NCI-H187 (cell line): ENCODE measurements around the gene TSACC.

Experiments
- DNase-seq, 2 experiments: peaks; one replicate each; lab custom pipeline; 2025; lab: John Stamatoyannopoulos, UW

The TSACC gene

DNA sequence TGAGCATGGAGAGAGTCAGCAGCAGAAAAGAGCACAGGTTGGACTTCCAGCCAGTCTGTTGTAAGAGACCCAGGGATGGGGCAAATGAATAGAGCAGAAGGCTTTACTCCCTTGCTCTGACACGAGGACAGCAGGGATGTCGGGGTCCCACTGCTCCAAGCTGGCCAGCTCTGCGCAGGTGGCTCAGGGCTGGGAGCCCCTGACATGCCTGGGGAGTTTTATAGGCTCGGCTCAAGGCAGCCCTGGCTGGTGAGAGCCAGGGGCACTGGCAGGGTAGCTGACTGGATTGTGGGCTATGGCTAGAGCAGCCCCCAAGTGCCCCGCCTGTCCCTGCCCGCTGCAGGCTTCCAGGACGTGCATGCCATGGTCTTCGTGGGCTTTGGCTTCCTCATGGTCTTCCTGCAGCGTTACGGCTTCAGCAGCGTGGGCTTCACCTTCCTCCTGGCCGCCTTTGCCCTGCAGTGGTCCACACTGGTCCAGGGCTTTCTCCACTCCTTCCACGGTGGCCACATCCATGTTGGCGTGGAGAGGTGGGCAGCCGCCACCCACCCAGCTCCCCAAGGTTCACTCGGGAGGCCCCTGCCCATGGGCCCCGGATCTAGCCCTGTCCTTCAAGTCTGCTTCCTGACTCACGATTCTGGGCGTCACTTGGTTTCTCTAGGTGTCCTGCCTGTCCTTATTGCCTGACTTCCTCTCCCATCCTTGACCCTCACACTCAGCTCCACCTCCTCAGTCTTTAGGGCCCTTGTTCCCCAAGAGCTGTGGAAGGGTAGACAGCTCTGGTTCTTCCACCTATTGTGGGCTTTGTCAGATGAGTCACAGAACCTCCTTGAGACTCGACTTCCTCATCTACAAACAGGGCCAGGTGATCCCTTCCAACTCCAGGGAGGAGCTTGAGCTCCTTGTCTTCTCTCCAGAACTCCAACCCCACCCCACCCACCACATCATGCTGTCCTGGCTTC is 38.9 kb downstream of the TSACC start:
- DNase-seq: no peak

DNA sequence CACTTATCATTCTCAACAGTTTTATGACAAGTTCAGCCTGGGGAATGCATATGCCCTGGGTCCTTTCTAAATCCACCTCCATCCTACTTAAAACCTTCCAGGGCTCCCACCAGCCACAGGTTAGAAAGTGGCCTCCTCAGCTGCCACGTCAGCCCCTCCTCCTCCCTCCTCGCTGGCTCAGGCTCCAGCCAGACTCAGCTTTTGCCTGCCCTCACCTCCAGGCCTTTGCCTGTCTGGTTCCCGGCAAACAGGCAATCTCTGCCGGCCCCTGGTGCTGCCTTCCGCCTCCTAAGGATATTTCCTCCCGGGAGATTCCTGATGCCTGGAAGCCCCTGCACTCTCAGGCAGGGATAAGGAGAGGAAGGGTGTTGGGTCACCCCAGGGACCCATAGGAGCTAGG is 40.2 kb downstream of the TSACC start:
- DNase-seq: no peak

DNA sequence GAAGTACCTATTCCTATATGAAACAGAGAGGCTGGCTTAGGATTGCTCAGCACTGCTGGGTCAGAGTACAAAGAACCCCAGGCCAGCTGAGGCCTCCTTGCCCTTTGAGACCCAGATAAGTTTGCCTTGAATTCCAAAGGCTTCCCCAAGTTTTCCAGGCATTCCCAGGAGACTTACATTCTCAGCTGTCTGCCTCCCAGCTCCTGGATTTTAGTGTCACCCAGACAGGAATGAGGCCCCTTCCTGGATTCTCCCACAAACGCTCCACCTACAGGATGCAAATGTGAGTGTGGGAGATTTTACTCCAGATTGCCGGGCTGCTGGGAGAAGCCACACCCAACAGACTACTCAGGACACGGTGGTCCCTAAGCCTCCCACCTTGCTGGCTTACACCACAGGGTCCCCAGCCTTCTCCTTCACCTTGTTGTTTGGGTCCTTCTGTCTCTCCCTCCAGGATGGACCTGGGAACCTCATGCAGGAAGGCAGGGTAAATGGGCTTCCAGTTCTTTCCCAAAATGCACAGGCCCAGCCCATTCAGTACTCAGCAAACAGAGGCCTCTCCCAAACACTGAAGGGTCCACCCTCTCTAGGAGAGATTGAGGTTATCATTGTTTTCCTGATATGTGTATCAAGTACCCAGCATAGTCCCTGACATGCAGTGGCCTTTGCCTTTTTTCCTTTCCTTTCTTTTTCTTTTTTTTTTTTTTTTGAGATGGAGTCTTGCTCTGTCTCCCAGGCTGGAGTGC is 41.3 kb downstream of the TSACC start:
- DNase-seq: no peak

DNA sequence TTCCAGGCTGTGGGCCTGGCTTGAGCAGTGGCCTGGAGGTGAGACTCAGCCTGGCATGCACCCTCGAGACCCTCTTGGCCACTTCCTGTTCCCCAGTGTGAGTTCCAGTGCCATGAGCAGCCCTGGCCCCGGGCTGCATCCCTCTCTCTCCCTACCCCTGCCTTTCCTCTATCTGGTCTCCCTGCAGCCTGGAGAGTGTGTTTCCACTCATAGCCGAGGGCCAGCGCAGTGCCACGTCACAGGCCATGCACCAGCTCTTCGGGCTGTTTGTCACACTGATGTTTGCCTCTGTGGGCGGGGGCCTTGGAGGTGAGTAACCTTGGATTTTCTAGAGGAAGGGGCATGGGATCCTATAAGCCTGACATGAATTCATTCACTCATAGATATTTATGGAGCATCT is 44.2 kb downstream of the TSACC start:
- no peak for DNase-seq

DNA sequence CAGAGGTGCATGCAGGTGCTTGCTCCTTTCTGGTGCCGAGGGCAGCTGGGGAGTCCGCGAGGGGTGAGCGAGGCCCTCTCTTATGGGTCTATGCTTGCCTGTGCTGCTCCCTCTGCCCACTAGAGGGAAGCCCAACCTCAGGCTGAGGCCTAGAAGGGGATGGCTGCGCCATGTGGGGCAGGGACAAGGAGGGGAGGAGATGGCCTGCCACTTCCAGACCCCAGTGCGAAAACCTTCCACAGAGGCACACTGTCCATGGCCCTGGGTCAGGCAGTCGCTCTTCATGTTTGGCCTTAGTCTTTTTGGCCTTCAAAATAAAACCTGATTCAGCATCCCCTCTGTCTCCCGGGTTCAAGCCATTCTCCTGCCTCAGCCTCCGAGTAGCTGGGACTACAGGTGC is 44.7 kb downstream of the TSACC start:
- peak; percentile 47 to 65 for DNase-seq

DNA sequence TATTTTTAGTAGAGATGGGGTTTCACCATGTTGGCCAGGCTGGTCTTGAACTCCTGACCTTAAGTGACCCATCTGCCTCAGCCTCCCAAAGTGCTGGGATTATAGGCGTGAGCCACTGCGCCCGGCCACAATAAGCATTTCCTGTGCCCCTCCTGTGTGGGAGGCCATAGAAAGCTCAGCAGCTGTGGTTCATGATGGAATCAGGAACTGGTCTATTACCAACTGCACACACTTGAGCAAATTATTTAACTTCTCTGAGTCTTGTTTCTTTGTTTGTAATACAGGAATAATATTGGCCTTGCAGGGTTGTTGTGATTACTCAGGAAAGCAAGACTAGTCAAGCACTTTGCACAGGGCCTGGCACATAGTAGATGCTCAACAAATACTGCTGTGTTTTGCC is 45.7 kb downstream of the TSACC start:
- DNase-seq: no peak

DNA sequence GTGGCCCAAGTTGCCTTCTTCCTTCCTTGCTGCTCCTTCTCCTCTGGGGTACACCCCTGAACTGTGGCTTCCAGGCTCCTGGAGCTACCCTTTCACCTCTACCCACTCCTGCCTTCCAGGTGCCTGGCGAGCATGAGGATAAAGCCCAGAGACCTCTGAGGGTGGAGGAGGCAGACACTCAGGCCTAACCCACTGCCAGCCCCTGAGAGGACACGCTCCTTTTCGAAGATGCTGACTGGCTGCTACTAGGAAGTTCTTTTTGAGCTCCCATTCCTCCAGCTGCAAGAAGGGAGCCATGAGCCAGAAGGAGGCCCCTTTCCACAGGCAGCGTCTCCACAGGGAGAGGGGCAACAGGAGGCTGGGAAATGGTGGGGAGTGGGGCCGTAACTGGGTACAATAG is 46.3 kb downstream of the TSACC start:
- DNase-seq: no peak

DNA sequence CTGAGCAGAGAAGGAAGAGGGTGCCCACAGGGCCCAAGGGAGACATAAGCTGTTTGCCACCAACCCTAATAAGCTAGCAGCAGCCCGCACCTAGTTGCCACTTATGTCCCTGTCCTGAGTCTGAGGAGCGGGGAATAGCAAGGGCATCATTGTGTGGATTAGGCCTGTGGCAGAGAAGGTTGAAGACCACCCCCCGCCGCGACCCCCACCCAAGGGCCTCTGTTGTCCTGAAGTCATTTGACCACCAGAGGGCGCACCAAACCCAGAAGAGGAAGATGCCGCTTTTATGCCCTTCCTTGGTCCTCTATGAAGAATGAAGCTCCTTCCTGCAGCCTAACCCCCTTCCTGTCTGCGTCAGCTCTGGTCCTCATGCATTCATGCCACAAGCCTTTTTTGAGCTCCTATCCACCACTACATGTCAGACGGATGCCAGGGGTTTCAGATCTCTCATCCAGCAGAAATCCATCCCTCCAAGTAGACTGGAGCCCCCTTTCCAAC is 47.3 kb downstream of the TSACC start:
- peak; percentile 72 to 78 for DNase-seq

DNA sequence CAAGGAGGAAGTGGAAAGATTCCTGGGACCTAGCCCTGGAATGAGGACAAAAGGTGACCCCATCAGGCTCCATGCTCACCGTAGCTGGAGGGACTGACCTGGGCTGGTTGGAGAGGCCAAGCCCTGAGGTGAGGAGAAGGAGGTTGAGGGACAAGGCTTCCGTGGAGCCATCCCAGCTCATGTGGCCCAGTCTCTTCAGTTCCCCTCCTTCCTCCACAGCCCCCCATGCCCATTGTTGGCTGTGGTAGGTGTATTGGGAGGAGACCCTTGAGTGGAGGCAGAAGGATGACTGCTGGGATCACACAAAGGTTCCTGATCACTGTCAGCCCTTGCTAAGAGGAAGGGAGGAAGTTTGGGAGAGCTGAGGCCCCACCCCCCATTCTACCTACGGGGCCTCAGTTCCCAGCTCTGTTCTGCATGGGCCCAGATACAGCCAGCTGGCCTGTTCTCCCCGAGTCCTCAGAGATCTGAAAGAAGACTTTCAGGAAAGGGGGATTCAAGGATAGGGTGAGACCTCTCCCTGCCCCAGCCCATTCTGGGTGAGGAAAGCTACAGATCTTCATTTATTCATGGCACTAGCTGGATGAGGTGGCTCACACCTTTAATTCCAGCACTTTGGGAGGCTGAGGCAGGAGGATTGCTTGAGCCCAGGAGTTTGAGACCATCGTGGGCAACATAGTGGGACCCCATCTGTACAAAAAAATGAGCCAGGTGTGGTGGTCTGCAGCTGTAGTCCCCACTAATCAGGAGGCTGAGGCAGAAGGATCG is 48.0 kb downstream of the TSACC start:
- no peak for DNase-seq

DNA sequence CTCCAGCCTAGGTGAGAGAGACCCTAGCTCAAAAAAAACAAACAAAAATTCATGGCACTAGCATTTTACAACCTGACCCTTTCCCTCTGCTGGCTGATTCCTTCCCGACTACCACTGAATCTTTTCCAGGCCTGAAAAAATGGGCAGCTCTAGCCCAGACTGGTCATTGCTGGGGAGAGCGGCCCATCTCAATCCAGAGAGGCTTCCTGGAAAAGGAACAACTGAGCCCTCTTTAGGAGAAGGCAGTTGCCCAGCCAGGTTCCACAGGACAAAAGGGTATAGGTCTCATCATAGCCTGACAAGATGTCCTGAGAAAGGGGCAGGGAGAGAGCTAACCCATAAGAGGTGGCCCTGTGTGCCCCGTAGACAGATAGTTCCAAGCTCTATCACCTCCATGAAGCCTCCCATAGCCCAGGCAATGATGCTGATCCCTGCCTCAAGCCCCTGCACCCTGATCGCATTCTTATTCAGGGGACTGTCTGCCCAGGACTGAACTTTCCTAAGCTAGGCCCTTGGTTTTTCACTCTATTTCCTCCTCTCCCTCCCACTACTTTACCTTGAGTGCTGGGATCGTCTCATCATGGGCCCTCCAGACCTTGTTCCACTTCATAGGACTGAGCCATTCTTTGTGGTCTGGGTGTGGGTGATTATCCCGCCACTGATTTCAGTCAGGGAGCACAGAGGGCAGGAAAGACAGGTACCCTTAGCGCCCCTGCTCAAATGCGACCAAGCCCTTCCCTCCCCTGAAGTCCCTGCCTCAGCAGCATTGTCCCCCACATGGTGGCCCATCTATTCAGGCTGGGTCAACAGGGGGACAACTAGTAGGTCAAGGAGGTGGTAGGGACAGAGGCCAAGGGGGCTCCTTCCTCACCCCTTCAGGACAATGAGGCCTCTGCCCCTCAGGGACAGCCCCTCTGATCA is 48.9 kb downstream of the TSACC start:
- DNase-seq: no peak

DNA sequence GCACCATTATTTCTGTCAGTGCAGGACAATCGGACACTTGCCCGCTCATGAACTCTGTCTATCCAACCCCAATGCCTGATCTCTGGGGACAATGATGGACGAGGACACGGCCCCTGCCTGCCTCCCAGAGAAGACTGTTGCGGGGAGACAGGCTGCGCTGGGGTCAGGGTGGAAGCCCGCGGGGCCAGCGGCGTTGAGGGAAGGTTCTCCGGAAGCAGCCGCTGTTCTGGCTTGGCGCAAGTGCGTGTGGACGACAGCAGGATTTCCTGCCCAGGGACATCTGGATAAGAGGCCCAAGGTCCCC is 49.5 kb downstream of the TSACC start:
- no peak for DNase-seq

DNA sequence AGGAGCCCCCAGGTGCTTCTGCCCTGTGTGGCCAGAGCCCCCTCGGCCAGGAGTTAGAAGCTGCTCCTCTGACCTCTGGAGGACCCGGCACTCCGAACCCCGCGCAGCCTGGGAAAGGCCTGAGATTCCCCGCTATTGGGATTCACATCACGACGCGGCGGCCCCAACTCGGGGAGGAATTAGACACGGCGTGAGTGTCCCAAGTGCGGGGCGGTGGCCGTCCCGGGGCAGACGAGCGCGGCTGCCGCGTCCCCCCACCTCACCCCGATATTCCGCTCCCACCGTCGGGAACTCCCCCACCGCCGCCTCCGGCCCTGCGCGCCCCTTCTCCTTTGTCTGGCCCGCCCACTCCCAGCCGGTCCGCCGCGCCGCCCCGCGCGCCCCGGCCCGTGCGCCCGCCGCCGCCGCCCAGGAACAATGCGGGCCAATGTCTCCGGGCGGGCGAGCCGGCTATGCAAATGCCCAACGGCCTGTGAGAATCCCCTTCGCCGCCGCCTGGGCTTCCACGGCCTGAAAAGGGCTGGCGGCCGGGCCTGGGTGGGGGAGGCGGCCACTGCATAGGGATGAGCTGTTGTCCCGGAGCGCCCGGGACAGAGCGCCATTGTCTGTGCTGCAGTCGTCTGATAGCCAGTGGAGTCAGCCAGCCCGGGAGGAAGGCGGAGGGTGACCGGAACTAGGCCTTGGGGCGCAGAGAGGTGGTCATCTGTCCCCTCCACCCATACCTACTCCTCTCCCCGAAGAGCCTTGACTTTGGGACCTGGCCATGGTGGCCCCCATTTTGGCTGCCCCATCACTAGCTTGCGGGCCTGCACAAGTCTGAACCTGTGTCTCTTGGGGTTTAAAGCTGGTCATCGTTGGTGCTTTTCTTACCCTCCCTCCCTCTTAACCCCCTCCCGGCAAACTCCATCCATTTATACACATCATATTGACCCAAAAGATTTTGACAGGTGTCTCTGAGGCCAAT is 50.1 kb downstream of the TSACC start:
- no peak for DNase-seq

DNA sequence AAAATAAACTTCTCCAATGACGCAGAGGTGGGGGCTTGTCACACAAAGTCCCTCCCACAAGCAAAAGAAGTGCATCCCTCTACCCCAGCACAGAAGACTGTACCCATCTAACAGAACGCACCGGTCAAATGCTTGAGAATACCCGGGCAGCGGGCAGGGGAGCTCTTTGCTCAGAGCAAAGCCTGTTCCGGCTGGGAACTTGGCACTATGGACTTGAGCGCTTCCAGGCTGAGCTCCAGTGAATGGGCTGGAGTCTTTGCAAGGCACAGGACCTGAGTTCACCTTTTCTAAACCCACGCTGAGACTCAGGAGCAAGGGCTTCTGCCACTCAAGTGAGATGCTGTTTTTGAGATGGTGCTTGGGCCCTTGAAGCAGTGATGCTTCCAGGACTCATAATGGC is 51.0 kb downstream of the TSACC start:
- DNase-seq: no peak

DNA sequence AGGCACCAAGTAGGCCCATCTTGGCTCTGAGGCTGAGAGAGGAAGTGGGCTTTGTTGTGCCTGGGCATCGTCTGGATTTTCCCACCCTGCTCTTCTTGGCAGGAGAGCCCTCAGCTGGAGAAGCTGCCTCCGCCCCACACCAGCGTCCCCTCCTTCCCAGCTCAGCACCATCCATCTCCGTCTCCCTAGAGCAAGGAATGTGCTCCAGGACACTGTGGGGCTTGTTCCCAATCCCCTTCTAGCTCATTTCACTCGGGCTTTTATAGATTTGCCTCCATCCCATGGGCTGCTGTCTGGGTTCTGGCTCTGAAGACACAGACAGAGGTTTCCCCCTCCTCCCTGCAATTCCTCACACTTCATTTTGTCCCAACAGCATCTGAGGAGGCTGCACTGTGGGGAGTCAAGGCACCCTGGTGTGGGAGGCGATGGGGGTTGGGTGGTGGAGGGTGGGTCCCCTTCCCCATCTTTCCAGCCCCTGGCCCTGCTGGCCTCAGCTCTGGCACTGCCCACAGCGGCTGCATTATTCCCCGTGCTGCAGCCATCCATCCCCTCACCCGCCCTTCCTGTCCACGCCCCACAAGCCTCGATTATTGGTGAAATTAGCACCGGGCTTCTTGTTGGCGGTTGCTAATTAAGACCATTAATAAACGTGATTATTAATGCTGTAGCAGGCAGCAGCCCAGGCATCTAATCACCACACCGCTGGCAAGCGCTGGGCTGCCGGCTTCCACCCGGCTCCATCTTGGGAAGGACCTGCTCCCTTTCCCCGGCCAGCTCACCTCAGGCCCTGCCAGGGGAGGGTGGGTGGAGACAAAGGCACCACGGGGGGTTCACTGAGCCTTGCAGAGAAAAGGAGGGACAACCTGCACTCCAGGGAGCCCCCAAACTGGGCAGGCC is 52.4 kb downstream of the TSACC start:
- DNase-seq: no peak

DNA sequence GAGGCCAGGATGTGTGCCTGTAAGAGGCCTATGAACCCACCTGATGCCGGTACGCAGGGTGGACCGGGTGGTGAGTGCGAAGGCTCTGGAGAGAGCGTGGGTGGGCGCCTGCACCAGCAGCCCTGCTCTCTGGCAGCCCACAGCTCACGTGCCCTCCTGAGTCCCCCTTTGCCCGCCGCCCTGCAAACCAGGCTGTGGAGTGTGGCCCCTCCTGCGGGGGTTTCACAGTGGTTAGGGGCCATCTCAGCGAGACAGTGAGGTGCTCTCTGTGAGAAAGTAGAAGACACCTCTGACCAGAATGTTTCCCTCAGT is 53.0 kb downstream of the TSACC start:
- no peak for DNase-seq

DNA sequence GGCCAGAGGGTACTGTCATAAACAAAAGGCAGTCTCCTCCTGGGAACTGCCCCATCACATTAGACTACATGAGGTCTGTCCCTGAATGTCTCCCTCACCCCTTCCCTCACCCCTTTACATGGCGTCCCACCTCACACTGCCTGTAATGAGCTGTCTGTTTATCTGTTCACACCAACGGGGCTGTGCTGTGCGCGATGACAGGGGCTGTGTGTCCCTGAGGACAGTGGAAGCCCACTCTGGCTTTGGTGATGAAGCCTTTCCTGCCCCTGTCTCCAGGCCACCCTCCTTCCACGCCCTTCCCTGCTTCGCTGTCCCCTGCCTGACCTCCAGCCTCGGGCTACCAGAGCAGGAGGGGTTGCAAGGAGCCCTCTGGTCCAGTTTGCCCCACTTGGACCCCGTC is 53.4 kb downstream of the TSACC start:
- no peak for DNase-seq

DNA sequence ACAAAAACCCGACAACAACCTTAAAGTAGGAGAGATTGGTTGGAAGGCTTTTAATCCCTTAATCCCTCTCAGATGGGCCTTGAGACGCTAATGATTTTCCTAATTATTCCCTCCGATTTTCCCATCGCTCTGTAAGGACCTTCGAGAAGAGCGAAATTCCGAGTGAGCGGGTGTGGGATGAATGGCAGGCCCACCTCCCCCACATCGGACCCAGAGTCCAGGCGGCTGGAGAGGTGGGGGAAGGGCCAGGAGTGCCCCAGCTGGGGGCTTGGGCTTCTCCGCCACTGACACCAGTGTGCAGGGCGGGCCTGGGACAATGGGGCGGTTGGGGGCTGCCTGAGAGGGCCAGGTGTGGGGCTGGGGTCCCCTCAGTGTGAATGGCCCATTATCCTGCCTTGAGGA is 54.1 kb downstream of the TSACC start:
- DNase-seq: no peak

DNA sequence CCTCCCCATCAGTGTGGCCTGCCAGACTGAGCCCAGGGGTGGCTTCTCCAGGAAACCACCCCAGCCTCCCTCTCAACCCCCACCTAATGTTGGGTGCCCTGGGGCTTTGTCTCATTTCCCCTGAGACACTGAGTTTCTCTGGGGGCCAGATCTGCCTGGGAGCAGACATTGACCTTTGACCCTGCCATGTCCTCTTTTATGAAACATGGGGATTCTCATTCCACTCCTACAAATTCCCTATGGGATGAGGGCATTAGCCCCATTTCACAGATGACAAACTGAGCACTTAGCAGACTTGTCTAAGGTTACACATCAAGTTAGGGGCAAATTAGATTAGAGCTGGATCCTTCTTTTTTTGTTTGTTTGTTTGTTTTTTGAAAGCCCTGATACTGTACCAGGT is 54.8 kb downstream of the TSACC start:
- no peak for DNase-seq

DNA sequence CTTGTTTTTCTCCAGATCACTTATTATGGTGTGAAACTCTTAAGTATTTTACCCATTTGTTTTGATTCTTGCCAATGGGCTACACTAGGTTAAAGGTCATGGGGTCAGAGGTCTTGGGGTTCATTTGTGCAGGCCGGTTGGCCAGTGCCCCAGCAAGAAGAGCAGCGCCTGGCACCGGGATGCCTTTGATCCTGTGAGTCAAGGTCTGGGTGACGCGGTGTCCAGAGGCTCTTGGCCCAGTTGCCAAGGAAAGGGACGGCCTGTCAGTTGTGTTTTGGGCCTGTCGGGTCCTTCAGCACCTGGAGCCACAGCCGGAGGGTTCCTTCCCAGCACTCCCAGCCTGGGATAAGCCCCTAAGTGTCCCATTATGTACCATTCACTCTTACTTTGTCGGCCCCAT is 55.8 kb downstream of the TSACC start:
- DNase-seq: no peak
